Measurements from ENCODE around the gene GDPD4.

Gene GDPD4

DNA sequence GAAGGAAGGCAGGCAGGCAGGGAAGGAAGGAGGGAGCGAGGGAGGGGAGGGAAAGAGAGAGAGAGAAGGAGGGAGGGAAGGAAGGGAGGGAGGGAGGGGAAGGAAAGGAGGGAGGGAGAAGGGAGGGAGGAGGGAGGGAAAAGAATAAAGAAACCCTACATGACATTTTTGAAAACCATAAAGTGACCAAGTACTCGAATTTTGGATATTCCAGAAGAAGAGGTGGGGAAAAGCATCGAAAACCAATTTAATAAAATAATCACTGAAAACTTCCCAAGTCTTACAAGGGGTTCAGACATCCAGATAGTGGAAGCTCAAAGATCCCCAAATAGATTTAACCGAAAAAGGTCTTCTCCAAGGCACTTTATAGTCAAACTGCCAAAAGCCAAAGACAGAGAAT lies 11.7 kb downstream of the GDPD4 start:
- H2BK120ac ChIP-seq (ENCODE audit: low read depth, low read length), result no peak overlapping the region
- WGBS, 2 donors (ENCODE audit: extremely low coverage in 2 of 2, insufficient read length in 2 of 2, insufficient replicate concordance in 1 of 2), result no CpG with 5 or more reads among the region's 4 CpGs
- H4K91ac ChIP-seq (ENCODE audit: low read depth, low read length, poor library complexity), result no peak overlapping the region

GRCh38 chr11:77287615-77288273 lies 13.7 kb downstream of the GDPD4 start:
- Histone ChIP-seq H3K9me3 (replicated peaks in 1 of 2; ENCODE audit: control insufficient read depth in 2 of 2, insufficient read depth in 1 of 2, low read depth in 1 of 2, low read length in 2 of 2) (no peaks in the 10 kb centered on the region), H3K4ac (ENCODE audit: low read length) (no peak overlapping the region)

More for the DNA sequence above, 11.7 kb downstream of the GDPD4 start:
- Histone ChIP-seq H3K27ac (replicated peaks; ENCODE audit: low read length) (no peak overlapping the region), H4K8ac (ENCODE audit: low read depth, low read length) (no peak overlapping the region), H3K23ac (ENCODE audit: low read depth, low read length, poor library complexity) (no peak overlapping the region), H3K18ac (ENCODE audit: low read length) (no peak overlapping the region), H3K27me3 (ENCODE audit: control insufficient read depth in 3 of 3, insufficient read depth in 3 of 3, low read depth in 1 of 3, low read length in 3 of 3) (peaks cover 0 to 6% (median 0%) of the 10 kb centered on the region in 3 experiments), H3K79me1 (ENCODE audit: low read depth, low read length) (no peaks in the 10 kb centered on the region), H3K9me3 (replicated peaks in 1 of 2; ENCODE audit: control insufficient read depth in 2 of 2, insufficient read depth in 1 of 2, low read depth in 1 of 2, low read length in 2 of 2) (peaks cover 1 to 4% of the 10 kb centered on the region in 2 donors), H3K4me1 (ENCODE audit: control insufficient read depth in 2 of 2, insufficient read depth in 1 of 2, low read depth in 1 of 2, low read length in 2 of 2) (no peaks in the 10 kb centered on the region), H3K4me2 (ENCODE audit: insufficient read depth, low read length, poor library complexity, severe bottlenecking) (no peak overlapping the region), H3K9ac (ENCODE audit: low read depth, low read length, poor library complexity) (no peak overlapping the region), H3K4ac (ENCODE audit: low read length) (no peak overlapping the region), H3K36me3 (replicated peaks in 1 of 2; ENCODE audit: control insufficient read depth in 2 of 2, insufficient read depth in 2 of 2, low read length in 2 of 2) (no peaks in the 10 kb centered on the region), H3K14ac (ENCODE audit: low read length) (no peak overlapping the region), H2AK5ac (ENCODE audit: low read depth, low read length) (no peak overlapping the region), H2AFZ (ENCODE audit: low read length) (no peak overlapping the region), H2BK15ac (ENCODE audit: low read length) (no peak overlapping the region), H3K4me3 (ENCODE audit: low read length in 2 of 2) (no peak overlapping the region), H2BK5ac (ENCODE audit: low read length) (no peak overlapping the region), H2BK12ac (ENCODE audit: low read length) (no peak overlapping the region)
- no peak for DNase-seq (ENCODE audit: low spot score)

GRCh38 chr11:77287136-77287535 lies 14.3 kb downstream of the GDPD4 start:
- H3K18ac ChIP-seq (ENCODE audit: low read length), result no peak overlapping the region
- no peaks in the 10 kb centered on the region for H3K9me3 ChIP-seq (replicated peaks in 1 of 2; ENCODE audit: control insufficient read depth in 2 of 2, insufficient read depth in 1 of 2, low read depth in 1 of 2, low read length in 2 of 2)
- H3K4me2 ChIP-seq (ENCODE audit: insufficient read depth, low read length, poor library complexity, severe bottlenecking), result no peak overlapping the region
- no peak overlapping the region for H4K91ac ChIP-seq (ENCODE audit: low read depth, low read length, poor library complexity)
- no peak overlapping the region for H3K27ac ChIP-seq (replicated peaks; ENCODE audit: low read length)
- peaks cover 0 to 7% (median 0%) of the 10 kb centered on the region in 3 experiments for H3K27me3 ChIP-seq (ENCODE audit: control insufficient read depth in 3 of 3, insufficient read depth in 3 of 3, low read depth in 1 of 3, low read length in 3 of 3)
- H3K79me1 ChIP-seq (ENCODE audit: low read depth, low read length), result no peaks in the 10 kb centered on the region
- H4K8ac ChIP-seq (ENCODE audit: low read depth, low read length), result no peak overlapping the region
- H3K4me1 ChIP-seq (ENCODE audit: control insufficient read depth in 2 of 2, insufficient read depth in 1 of 2, low read depth in 1 of 2, low read length in 2 of 2), result no peaks in the 10 kb centered on the region
- no peak overlapping the region for H2BK12ac ChIP-seq (ENCODE audit: low read length)
- H2BK15ac ChIP-seq (ENCODE audit: low read length), result no peak overlapping the region
- H3K14ac ChIP-seq (ENCODE audit: low read length), result no peak overlapping the region
- no peak overlapping the region for H2AK5ac ChIP-seq (ENCODE audit: low read depth, low read length)
- H2AFZ ChIP-seq (ENCODE audit: low read length), result no peak overlapping the region
- no peak overlapping the region for H2BK5ac ChIP-seq (ENCODE audit: low read length)
- H3K9ac ChIP-seq (ENCODE audit: low read depth, low read length, poor library complexity), result no peak overlapping the region
- whole genome bisulfite sequencing, 2 donors (ENCODE audit: extremely low coverage in 2 of 2, insufficient read length in 2 of 2, insufficient replicate concordance in 1 of 2), result no CpG with 5 or more reads among the region's 3 CpGs
- H3K36me3 ChIP-seq (replicated peaks in 1 of 2; ENCODE audit: control insufficient read depth in 2 of 2, insufficient read depth in 2 of 2, low read length in 2 of 2), result peaks cover 0 to 1% of the 10 kb centered on the region in 2 donors
- no peak overlapping the region for H3K4me3 ChIP-seq (ENCODE audit: low read length in 2 of 2)
- no peak for DNase-seq (ENCODE audit: low spot score)
- H3K4ac ChIP-seq (ENCODE audit: low read length), result no peak overlapping the region
- H2BK120ac ChIP-seq (ENCODE audit: low read depth, low read length), result no peak overlapping the region
- no peak overlapping the region for H3K23ac ChIP-seq (ENCODE audit: low read depth, low read length, poor library complexity)

More at GRCh38 chr11:77287615-77288273, 13.7 kb downstream of the GDPD4 start:
- Histone ChIP-seq H3K9ac (ENCODE audit: low read depth, low read length, poor library complexity) (no peak overlapping the region), H2BK120ac (ENCODE audit: low read depth, low read length) (no peak overlapping the region), H3K27ac (replicated peaks; ENCODE audit: low read length) (no peak overlapping the region), H3K27me3 (ENCODE audit: control insufficient read depth in 3 of 3, insufficient read depth in 3 of 3, low read depth in 1 of 3, low read length in 3 of 3) (peaks cover 0 to 7% (median 0%) of the 10 kb centered on the region in 3 experiments), H4K8ac (ENCODE audit: low read depth, low read length) (no peak overlapping the region), H3K4me1 (ENCODE audit: control insufficient read depth in 2 of 2, insufficient read depth in 1 of 2, low read depth in 1 of 2, low read length in 2 of 2) (no peaks in the 10 kb centered on the region), H3K36me3 (replicated peaks in 1 of 2; ENCODE audit: control insufficient read depth in 2 of 2, insufficient read depth in 2 of 2, low read length in 2 of 2) (peaks cover 0 to 1% of the 10 kb centered on the region in 2 donors), H4K91ac (ENCODE audit: low read depth, low read length, poor library complexity) (no peak overlapping the region), H2BK5ac (ENCODE audit: low read length) (no peak overlapping the region), H3K4me2 (ENCODE audit: insufficient read depth, low read length, poor library complexity, severe bottlenecking) (no peak overlapping the region), H2BK15ac (ENCODE audit: low read length) (no peak overlapping the region), H3K4me3 (ENCODE audit: low read length in 2 of 2) (no peak overlapping the region), H3K23ac (ENCODE audit: low read depth, low read length, poor library complexity) (no peak overlapping the region), H2AK5ac (ENCODE audit: low read depth, low read length) (no peak overlapping the region), H3K14ac (ENCODE audit: low read length) (no peak overlapping the region), H3K79me1 (ENCODE audit: low read depth, low read length) (no peaks in the 10 kb centered on the region), H2BK12ac (ENCODE audit: low read length) (peak overlapping the region; percentile 12), H3K18ac (ENCODE audit: low read length) (no peak overlapping the region), H2AFZ (ENCODE audit: low read length) (no peak overlapping the region)
- no CpG with 5 or more reads among the region's 5 CpGs for WGBS, 2 donors (ENCODE audit: extremely low coverage in 2 of 2, insufficient read length in 2 of 2, insufficient replicate concordance in 1 of 2)
- no peak for DNase-seq (ENCODE audit: low spot score)

DNA sequence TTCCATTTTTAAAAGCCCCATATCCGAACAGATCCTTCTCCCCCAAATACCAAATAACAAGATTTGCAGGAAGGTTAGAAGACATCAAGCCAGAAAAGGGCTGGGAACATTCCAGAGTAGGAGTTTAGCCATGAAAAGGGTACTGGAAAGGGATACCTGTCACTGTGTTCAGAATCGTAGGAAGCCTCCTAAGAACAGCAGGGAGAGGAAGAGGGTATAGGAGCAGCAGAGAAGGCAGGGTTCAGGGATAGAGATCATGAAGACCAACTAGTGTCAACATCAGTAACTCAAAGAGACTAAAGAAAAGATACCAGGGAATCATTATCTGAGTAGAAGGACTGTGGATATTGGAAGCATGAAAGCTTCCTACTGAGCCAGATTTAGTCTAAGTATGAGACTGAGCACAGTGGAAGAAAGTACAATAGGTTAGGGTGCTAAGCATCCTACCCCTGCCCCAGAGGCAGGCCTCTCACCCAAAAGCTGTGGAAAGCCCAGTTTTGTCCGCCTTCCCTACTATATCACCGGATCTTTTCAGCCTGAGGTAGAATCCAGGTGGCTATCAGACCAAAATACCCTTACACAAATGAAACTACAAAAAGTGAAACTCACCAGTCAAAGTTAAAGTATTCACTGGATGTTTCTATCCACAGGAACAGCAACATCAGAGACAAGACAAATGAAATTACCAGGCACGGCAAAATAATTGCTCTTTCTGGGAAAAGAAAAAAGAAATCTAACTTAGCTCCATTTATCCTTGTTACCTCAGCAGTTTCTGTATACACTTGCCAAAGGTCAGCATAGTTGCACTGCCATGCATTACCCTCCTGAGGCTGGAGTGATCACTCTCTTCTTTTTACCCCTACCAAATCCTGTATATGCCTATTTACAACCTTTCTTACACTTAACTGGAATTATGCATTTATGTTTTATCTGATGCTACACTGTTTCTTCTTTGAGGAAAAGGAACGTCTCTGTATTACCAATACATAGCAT lies 16.7 kb downstream of the GDPD4 start:
- H4K8ac ChIP-seq (ENCODE audit: low read depth, low read length), result no peak overlapping the region
- H3K23ac ChIP-seq (ENCODE audit: low read depth, low read length, poor library complexity), result no peak overlapping the region
- no peak overlapping the region for H2AK5ac ChIP-seq (ENCODE audit: low read depth, low read length)
- H3K4me1 ChIP-seq (ENCODE audit: control insufficient read depth in 2 of 2, insufficient read depth in 1 of 2, low read depth in 1 of 2, low read length in 2 of 2), result no peaks in the 10 kb centered on the region
- H4K91ac ChIP-seq (ENCODE audit: low read depth, low read length, poor library complexity), result no peak overlapping the region
- no peak overlapping the region for H2BK120ac ChIP-seq (ENCODE audit: low read depth, low read length)
- H3K4ac ChIP-seq (ENCODE audit: low read length), result no peak overlapping the region
- H3K27me3 ChIP-seq (ENCODE audit: control insufficient read depth in 3 of 3, insufficient read depth in 3 of 3, low read depth in 1 of 3, low read length in 3 of 3), result peaks cover 0 to 7% (median 0%) of the 10 kb centered on the region in 3 experiments
- no peaks in the 10 kb centered on the region for H3K79me1 ChIP-seq (ENCODE audit: low read depth, low read length)
- H3K36me3 ChIP-seq (replicated peaks in 1 of 2; ENCODE audit: control insufficient read depth in 2 of 2, insufficient read depth in 2 of 2, low read length in 2 of 2), result peaks cover 0 to 1% of the 10 kb centered on the region in 2 donors
- no peak overlapping the region for H3K14ac ChIP-seq (ENCODE audit: low read length)
- no peak overlapping the region for H2BK12ac ChIP-seq (ENCODE audit: low read length)
- no peak overlapping the region for H3K18ac ChIP-seq (ENCODE audit: low read length)
- H2BK15ac ChIP-seq (ENCODE audit: low read length), result no peak overlapping the region
- no peak for DNase-seq (ENCODE audit: low spot score)
- H2AFZ ChIP-seq (ENCODE audit: low read length), result no peak overlapping the region
- H3K4me3 ChIP-seq (ENCODE audit: low read length in 2 of 2), result no peak overlapping the region
- WGBS, 2 donors (ENCODE audit: extremely low coverage in 2 of 2, insufficient read length in 2 of 2, insufficient replicate concordance in 1 of 2), result no CpG with 5 or more reads among the region's 6 CpGs
- no peak overlapping the region for H2BK5ac ChIP-seq (ENCODE audit: low read length)
- no peak overlapping the region for H3K4me2 ChIP-seq (ENCODE audit: insufficient read depth, low read length, poor library complexity, severe bottlenecking)
- no peak overlapping the region for H3K27ac ChIP-seq (replicated peaks; ENCODE audit: low read length)
- H3K9me3 ChIP-seq (replicated peaks in 1 of 2; ENCODE audit: control insufficient read depth in 2 of 2, insufficient read depth in 1 of 2, low read depth in 1 of 2, low read length in 2 of 2), result no peaks in the 10 kb centered on the region
- H3K9ac ChIP-seq (ENCODE audit: low read depth, low read length, poor library complexity), result no peak overlapping the region
